K562 (cell line): Measurements from ENCODE around the gene LHPP. TPM values are rescaled to one million over a fixed set of nuclear protein-coding genes. Genes with fewer than 3 reads are reported as not detected.
A peak's percentile ranks its signal among the peaks of the same experiment; 100 is the strongest.

Source experiments
- CBX3 ChIP-seq, 2 experiments: IDR thresholded peaks; 1 replicate in 1 of 2; 2 replicates in 1 of 2; pipeline ENCODE4 v1.6.1; 2012; ENCODE audit warnings: inconsistent platforms in 2 of 2, low read length in 2 of 2, borderline replicate concordance in 1 of 2, control low read depth in 1 of 2
- CHCHD3 ChIP-seq: fragments of 250-450 bp; sonication (Bioruptor Pico); IDR thresholded peaks from 2 replicates; pipeline ENCODE4 v2.1.2; 2022; ENCODE audit warnings: mild to moderate bottlenecking
- EHMT2 ChIP-seq: fragments of 450-650 bp; IDR thresholded peaks from 2 replicates; pipeline ENCODE4 v1.6.1; 2018; ENCODE audit warnings: antibody characterized with exemption
- ETV5 ChIP-seq: sonication (generic); formaldehyde crosslinking; IDR thresholded peaks from 2 replicates; pipeline ENCODE4 v1.4.0; 2020; ENCODE audit warnings: low read depth, mild to moderate bottlenecking, missing genetic modification reagents
- FUS ChIP-seq: fragments of 200-400 bp; formaldehyde crosslinking; optimal IDR thresholded peaks from 2 replicates; pipeline ENCODE3; 2017; ENCODE audit warnings: low read depth, low read length
- HMGN3 ChIP-seq: IDR thresholded peaks from 2 replicates; pipeline ENCODE4 v1.6.1; 2011; ENCODE audit warnings: borderline replicate concordance, low read depth, mild to moderate bottlenecking, mixed read lengths, low read length; ENCODE audit not compliant: insufficient read length; ENCODE audit errors: extremely low read depth
- JUND ChIP-seq, 2 experiments: IDR thresholded peaks; 2 replicates in 1 of 2; 3 replicates in 1 of 2; pipeline ENCODE4 v1.6.1; 2011; ENCODE audit warnings: borderline replicate concordance in 2 of 2, low read depth in 2 of 2, low read length in 2 of 2, improper control_type of control experiment in 1 of 2, missing biosample characterization in 1 of 2, missing genetic modification characterization in 1 of 2, missing genetic modification reagents in 1 of 2
- L3MBTL2 ChIP-seq: fragments of 450-650 bp; IDR thresholded peaks from 2 replicates; pipeline ENCODE4 v1.6.1; 2016; ENCODE audit warnings: mild to moderate bottlenecking, moderate library complexity
- MEIS2 ChIP-seq: fragments of 450-650 bp; IDR thresholded peaks from 2 replicates; pipeline ENCODE4 v1.6.1; 2014; ENCODE audit warnings: mild to moderate bottlenecking; ENCODE audit not compliant: partially characterized antibody
- POLR2A ChIP-seq: fragments of 450-650 bp; conservative IDR thresholded peaks from 2 replicates; pipeline ENCODE4 v1.6.1; 2016
- SAP30 ChIP-seq: fragments of 200-600 bp; sonication (generic); IDR thresholded peaks from 2 replicates; pipeline ENCODE4 v1.6.1; 2012; ENCODE audit warnings: borderline replicate concordance, low read depth, mild to moderate bottlenecking, moderate library complexity, low read length, control low read depth, inconsistent platforms; ENCODE audit not compliant: insufficient read depth, poor library complexity, severe bottlenecking
- SP1 ChIP-seq: sonication (generic); formaldehyde crosslinking; IDR thresholded peaks from 2 replicates; pipeline ENCODE4 v1.8.1; 2022; ENCODE audit warnings: mild to moderate bottlenecking, missing genetic modification reagents
- SRF ChIP-seq, 2 experiments: fragments of 250-450, 450-650 bp in 1 of 2; sonication (Bioruptor Pico) in 1 of 2; sonication (generic) in 1 of 2; formaldehyde crosslinking; IDR thresholded peaks; 2 replicates each; pipeline versions ENCODE4 v1.5.0 to v1.5.1; 2020 to 2022; ENCODE audit warnings: mild to moderate bottlenecking in 1 of 2, missing genetic modification reagents in 1 of 2
- STAT5B ChIP-seq: fragments of 250-450 bp; sonication (Bioruptor Pico); IDR thresholded peaks from 2 replicates; pipeline ENCODE4 v1.8.0; 2021; ENCODE audit warnings: mild to moderate bottlenecking, inconsistent platforms
- TEAD1 ChIP-seq, 2 experiments: fragments of 450-650 bp in 1 of 2; sonication (generic) in 1 of 2; formaldehyde crosslinking; IDR thresholded peaks; 2 replicates each; pipeline versions ENCODE4 v1.4.0 to v1.8.0; 2020 to 2022; ENCODE audit warnings: mild to moderate bottlenecking in 2 of 2, missing genetic modification reagents in 1 of 2
- ZNF165 ChIP-seq: fragments of 250-450 bp; sonication (Bioruptor Pico); IDR thresholded peaks from 2 replicates; pipeline ENCODE4 v1.4.0; 2020; ENCODE audit warnings: borderline replicate concordance
- ZNF830 ChIP-seq: fragments of 250-450 bp; sonication (Bioruptor Pico); IDR thresholded peaks from 2 replicates; pipeline ENCODE4 v1.5.0; 2021; ENCODE audit warnings: mild to moderate bottlenecking
- polyA plus RNA-seq, 8 experiments: library from polyadenylated mRNA; depleted of rRNA in 4 of 8; stranded (reverse) in 5 of 8; unstranded in 3 of 8; fragments of >200 nt; fragmentation: Nextera tagmentation in 2 of 8; fragmentation: Illumina TruSeq in 1 of 8; extraction: Ambion mirVana in 2 of 8; extraction: Trizol in 1 of 8; gene quantifications; 2 replicates each; pipeline versions ENCODE4 v1.2.1 to v1.2.3, GENCODE V29; 2011 to 2014; ENCODE audit warnings: inconsistent platforms in 1 of 8, missing spikeins in 1 of 8
- total RNA-seq, 7 experiments: library from RNA; depleted of rRNA in 6 of 7; stranded (reverse); fragments of >200 nt in 6 of 7; fragmentation: Illumina TruSeq in 2 of 7; extraction: Trizol in 2 of 7; gene quantifications; 2 replicates each; pipeline versions ENCODE4 v1.2.1 to v1.2.3, GENCODE V29; 2011 to 2021; ENCODE audit warnings: low replicate concordance in 1 of 7
- TF ChIP-seq, protein P1 (sequence below): fragments of 250-450 bp; sonication (Bioruptor Pico); IDR thresholded peaks from 2 replicates; pipeline ENCODE4 v1.4.0; 2020; ENCODE audit warnings: mild to moderate bottlenecking, moderate library complexity
- TF ChIP-seq, protein P2 (sequence below): sonication (generic); formaldehyde crosslinking; IDR thresholded peaks from 2 replicates; pipeline ENCODE4 v1.8.0; 2022; ENCODE audit warnings: missing genetic modification reagents, mild to moderate bottlenecking, borderline replicate concordance
- TF ChIP-seq, protein P3 (sequence below): IDR thresholded peaks from 2 replicates; pipeline ENCODE4 v1.6.1; 2014; ENCODE audit warnings: antibody characterized with exemption

LHPP gene
- total and polyA plus RNA-seq, 9 of the 15 experiments (the other 6 are each of a cell fraction or from before 2014, with no cell fraction given) = 0.34 to 7.4 (median 3.0) TPM

DNA sequence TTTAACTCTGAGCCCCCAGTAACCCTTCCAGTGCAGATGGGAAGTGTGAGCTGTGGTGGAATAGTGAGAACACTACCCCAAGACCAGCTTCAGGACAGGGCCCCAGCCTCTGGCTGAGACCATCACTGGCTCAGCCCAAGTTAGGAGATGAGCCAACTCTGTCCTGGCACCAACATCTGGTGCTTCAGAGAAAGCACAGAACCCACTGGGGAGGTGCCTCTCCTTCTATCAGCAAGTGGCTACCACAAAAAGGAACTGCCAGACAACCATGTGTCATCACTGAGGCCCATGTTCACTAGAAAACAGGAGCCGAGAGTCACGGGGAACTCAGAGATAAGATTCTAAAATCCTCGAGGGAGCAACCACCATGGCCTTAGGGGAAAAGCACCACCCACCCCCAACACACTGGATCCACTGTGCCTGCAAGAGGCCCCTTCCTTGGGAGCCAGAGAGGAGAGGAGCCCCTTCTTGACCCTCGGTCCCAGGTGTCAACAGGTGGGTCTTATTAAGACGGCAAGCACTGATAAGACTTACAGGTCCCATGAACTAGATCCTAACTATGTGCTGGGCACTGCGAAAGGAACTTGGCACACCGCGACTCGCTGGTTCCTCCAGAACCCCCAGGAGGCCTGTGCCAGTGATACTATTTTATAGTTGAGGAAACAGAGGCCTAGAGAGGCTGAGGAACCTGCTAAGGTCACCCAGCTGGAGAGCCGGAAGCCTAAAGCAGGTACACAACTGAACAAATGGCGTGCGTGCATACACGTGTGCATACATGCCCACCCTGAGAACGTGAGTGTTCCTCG is 179.9 kb downstream of the LHPP start (continued):
- TF ChIP-seq, protein P1, sequence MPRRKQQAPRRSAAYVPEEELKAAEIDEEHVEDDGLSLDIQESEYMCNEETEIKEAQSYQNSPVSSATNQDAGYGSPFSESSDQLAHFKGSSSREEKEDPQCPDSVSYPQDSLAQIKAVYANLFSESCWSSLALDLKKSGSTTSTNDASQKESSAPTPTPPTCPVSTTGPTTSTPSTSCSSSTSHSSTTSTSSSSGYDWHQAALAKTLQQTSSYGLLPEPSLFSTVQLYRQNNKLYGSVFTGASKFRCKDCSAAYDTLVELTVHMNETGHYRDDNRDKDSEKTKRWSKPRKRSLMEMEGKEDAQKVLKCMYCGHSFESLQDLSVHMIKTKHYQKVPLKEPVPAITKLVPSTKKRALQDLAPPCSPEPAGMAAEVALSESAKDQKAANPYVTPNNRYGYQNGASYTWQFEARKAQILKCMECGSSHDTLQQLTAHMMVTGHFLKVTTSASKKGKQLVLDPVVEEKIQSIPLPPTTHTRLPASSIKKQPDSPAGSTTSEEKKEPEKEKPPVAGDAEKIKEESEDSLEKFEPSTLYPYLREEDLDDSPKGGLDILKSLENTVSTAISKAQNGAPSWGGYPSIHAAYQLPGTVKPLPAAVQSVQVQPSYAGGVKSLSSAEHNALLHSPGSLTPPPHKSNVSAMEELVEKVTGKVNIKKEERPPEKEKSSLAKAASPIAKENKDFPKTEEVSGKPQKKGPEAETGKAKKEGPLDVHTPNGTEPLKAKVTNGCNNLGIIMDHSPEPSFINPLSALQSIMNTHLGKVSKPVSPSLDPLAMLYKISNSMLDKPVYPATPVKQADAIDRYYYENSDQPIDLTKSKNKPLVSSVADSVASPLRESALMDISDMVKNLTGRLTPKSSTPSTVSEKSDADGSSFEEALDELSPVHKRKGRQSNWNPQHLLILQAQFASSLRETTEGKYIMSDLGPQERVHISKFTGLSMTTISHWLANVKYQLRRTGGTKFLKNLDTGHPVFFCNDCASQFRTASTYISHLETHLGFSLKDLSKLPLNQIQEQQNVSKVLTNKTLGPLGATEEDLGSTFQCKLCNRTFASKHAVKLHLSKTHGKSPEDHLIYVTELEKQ (CRISPR knock-in tag) = no peak
- TF ChIP-seq STAT5B (CRISPR knock-in tag) (no peak), EHMT2 (no peak), CBX3 (IDR thresholded peaks at IDR 0.05; ENCODE audit: borderline replicate concordance in 1 of 2, low read length in 2 of 2) (no peak), SP1 (CRISPR knock-in tag) (no peak), FUS (no peak), HMGN3 (no peak), TEAD1 (CRISPR knock-in tag; IDR thresholded peaks at IDR 0.05) (no peak), SRF (CRISPR knock-in tag; IDR thresholded peaks at IDR 0.05) (no peak), MEIS2 (peak; percentile 57), ETV5 (CRISPR knock-in tag) (no peak), POLR2A (no peak), ZNF165 (no peak), CHCHD3 (CRISPR knock-in tag) (no peak), ZNF830 (CRISPR knock-in tag) (no peak), L3MBTL2 (peak; percentile 70), SAP30 (no peak), JUND (IDR thresholded peaks at IDR 0.05; ENCODE audit: borderline replicate concordance, low read depth, low read length) (peak; percentile 64; the same call in 1 of the 2 replicates), JUND (tag; IDR thresholded peaks at IDR 0.05; ENCODE audit: borderline replicate concordance, low read depth, low read length) (peak; percentile 54; the same call in 1 of the 3 replicates)
- TF ChIP-seq, protein P2, sequence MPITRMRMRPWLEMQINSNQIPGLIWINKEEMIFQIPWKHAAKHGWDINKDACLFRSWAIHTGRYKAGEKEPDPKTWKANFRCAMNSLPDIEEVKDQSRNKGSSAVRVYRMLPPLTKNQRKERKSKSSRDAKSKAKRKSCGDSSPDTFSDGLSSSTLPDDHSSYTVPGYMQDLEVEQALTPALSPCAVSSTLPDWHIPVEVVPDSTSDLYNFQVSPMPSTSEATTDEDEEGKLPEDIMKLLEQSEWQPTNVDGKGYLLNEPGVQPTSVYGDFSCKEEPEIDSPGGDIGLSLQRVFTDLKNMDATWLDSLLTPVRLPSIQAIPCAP (CRISPR knock-in tag) = no peak
- TF ChIP-seq, protein P3, sequence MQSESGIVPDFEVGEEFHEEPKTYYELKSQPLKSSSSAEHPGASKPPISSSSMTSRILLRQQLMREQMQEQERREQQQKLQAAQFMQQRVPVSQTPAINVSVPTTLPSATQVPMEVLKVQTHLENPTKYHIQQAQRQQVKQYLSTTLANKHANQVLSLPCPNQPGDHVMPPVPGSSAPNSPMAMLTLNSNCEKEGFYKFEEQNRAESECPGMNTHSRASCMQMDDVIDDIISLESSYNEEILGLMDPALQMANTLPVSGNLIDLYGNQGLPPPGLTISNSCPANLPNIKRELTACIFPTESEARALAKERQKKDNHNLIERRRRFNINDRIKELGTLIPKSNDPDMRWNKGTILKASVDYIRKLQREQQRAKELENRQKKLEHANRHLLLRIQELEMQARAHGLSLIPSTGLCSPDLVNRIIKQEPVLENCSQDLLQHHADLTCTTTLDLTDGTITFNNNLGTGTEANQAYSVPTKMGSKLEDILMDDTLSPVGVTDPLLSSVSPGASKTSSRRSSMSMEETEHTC = 0 out of 2 replicates have a peak, but pooled peaks have one; percentile 17
